ENCODE results near the gene FILIP1L.

- no peak for TF ChIP-seq CTCF (IDR thresholded peaks at IDR 0.05)
- no peak for TF ChIP-seq POLR2AphosphoS5 (IDR thresholded peaks at IDR 0.05)
- no peak for TF ChIP-seq POLR2A (IDR thresholded peaks at IDR 0.05)
Observed at GRCh38 chr3:99954914-99955644, 159.2 kb downstream of the FILIP1L start.
